GM19025 (cell line): Measurements from ENCODE around the gene CCDC28A.

Source experiments
- ATAC-seq: cut with Tn5 transposase; IDR thresholded peaks from one replicate; pipeline ENCODE4 v1.9.1; 2021; ENCODE audit warnings: mild to moderate bottlenecking, low read depth, moderate library complexity; ENCODE audit not compliant: unreplicated experiment

CCDC28A gene

GRCh38 chr6:138832182-138832581 is 58.6 kb downstream of the CCDC28A start:
- no peak for ATAC-seq

GRCh38 chr6:138833816-138834539 is 60.4 kb downstream of the CCDC28A start:
- ATAC-seq, result no peak

- no peak for ATAC-seq
Measured at GRCh38 chr6:138837246-138837645, 63.7 kb downstream of the CCDC28A start.
